Activated CD4-positive, CD25-positive, alpha-beta regulatory T cell treated with anti-CD3 and anti-CD28 coated beads, Interleukin-2, amount 50 U/mL, for 16 hours (primary cell): ENCODE data around the gene ZBED6.

Experiments used
- DNase-seq: peaks from one replicate; pipeline ENCODE4 v3.0.0-alpha.2; 2020; ENCODE audit warnings: low read depth, low spot score

Gene ZBED6

GRCh38 chr1:203839081-203839480 lies 43.7 kb downstream of the ZBED6 start:
- no peak for DNase-seq

- DNase-seq: no peak
These were observed 44.9 kb downstream of the ZBED6 start for GRCh38 chr1:203840208-203840808.

GRCh38 chr1:203842559-203842876 lies 47.1 kb downstream of the ZBED6 start:
- DNase-seq: no peak

GRCh38 chr1:203843435-203843834 lies 48.0 kb downstream of the ZBED6 start:
- DNase-seq: no peak
